Skin epidermis (tissue), 12 donors: Measurements from ENCODE around the gene NOTCH4.
"Not testable (repeated sequence)": the region's sequence is repeated elsewhere in the genome, so short reads cannot be mapped to it uniquely, and the experiment has no call there.

Experiments
- H3K27ac ChIP-seq, 21 experiments: fragments of 200-600 bp; sonication (generic) in 11 of 21; one replicate each; pipeline ENCODE4 v1.5.0; 2020; ENCODE audit warnings: mild to moderate bottlenecking in 3 of 21, inconsistent platforms in 2 of 21, moderate library complexity in 2 of 21
- H3K4me3 ChIP-seq, 7 experiments: fragments of 200-600 bp; sonication (generic) in 2 of 7; one replicate each; pipeline ENCODE4 v1.5.0; 2020; ENCODE audit warnings: inconsistent platforms in 2 of 7, mild to moderate bottlenecking in 2 of 7, moderate library complexity in 1 of 7

NOTCH4 gene

DNA sequence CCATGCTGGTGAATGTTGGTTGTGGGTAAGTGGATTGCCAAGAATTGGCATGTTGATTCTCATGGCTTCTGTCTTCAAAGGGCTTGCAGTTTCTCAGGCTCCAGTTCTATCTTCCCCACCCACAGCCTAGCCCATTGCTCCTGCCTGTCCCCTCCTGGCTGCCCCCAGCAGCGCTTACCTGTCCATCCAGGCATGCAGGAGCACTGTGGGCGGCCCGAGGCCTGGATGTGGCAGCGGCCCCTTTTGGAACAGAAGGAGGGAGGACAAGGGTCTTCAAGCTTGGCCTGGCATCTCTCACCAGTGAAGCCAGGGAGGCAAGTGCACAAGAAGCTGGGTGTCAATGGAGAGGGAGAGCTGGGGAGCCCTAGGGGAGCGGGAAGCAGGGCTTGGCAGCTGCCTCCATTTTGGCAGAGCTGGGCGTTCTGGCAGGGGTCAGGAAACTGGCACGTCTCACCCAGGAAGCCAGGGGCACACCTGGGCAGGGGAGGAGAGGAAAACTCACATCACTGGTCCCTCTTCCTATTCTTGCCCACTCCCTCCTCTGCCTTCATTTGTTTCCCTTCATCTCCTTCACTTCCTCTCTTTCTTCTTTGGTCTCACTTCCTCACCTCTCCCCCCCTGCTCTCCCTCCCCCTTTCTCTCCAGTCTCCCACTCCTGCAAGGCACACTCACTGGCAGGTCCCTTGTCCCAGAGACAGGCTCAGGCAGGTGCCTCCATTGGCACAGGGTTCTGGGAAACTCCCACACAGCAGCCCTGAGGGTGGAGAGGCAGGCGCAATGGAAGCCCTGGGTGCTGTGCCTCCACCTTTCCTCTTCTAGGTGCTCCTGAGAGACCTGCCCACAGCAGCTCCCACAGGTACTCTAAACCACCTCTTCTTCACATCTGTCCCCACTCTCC lies 1.3 kb downstream of the NOTCH4 start:
- Histone ChIP-seq H3K27ac (peak overlapping the region in 17 of 21 experiments; percentile 8 to 77 (median 66)), H3K4me3 (peak overlapping the region in 4 of 7 experiments; percentile 4 to 22 (median 12))

DNA sequence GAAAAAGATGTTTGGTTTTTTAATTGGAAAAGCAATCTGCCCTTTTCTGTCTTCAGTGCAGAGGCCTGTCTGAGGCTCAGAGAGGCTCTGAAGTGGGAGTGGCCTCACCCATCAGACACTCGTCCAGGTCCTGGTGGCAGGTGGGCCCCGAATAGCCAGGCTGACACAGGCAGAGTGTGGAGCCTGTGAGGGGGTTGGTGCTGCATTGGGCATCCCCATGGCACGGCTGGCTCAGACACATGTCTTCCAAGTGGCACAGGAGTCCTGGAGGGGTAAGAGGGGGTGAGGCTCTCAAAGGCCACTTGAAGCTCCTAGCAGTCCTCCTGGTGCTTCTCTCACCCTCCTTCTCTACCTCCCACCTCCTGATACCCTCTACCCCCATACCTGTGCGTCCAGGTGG lies 3.8 kb downstream of the NOTCH4 start:
- no peak overlapping the region for H3K27ac ChIP-seq
- H3K4me3 ChIP-seq, result no peak overlapping the region

DNA sequence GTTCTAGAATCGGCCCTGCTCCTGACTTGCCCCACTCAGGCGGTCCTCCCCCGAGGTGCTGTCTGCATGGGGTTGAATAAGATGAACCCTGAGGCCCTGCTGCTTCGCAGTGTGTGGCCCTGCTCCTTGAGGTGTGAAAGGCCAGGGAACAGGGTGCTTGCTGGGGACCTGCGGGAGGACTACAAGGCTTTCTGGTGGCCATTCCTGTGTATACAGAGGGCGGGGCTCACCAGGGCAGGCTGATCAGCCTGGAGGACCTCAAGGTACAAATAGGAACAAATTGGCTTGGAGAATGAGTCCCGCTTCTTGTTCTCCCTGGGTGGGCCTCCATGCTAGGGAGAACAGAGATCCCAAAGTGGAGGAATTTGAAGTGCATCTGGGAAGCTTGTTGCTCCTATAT lies 5.7 kb downstream of the NOTCH4 start:
- Histone ChIP-seq H3K4me3 (no peak overlapping the region), H3K27ac (no peak overlapping the region)

DNA sequence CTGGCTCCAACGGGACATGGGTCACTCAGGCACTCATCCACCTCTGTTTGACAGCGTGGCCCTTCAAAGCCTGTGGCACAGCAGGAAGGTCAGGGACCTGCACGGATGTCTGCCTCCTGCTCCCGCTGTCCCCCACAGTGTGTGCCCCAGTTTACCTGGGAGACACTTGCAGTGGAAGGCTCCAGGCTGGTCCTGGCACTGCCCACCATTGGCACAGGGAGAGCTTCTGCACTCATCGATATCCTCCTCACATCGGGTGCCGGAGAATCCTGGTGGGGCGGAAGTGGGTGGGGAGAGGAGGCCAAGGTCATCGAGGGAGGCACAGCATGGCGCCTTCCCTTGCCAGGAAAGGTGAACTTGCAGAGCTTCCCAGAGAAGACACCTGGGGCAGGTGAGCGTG lies 6.9 kb downstream of the NOTCH4 start:
- Histone ChIP-seq H3K27ac (no peak overlapping the region), H3K4me3 (no peak overlapping the region)

DNA sequence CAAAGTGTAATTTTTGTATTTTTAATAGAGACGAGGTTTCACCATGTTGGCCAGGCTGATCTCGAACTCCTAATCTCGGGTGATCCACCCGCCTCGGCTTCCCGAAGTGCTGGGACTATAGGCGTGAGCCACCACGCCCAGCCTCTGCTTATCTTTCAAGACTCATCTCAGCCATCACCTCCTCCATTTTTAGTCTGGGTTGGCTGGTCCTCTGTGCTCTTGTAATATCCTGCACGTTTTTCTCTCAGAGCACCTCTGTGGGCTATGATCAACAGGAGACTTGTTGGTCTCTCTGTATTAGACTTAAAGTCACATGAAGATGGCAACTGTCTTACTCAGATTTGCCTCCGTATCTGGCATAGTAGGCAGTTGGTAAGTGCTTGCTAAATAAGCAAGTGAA lies 7.6 kb downstream of the NOTCH4 start:
- H3K4me3 ChIP-seq, result no peak overlapping the region
- no peak overlapping the region for H3K27ac ChIP-seq

DNA sequence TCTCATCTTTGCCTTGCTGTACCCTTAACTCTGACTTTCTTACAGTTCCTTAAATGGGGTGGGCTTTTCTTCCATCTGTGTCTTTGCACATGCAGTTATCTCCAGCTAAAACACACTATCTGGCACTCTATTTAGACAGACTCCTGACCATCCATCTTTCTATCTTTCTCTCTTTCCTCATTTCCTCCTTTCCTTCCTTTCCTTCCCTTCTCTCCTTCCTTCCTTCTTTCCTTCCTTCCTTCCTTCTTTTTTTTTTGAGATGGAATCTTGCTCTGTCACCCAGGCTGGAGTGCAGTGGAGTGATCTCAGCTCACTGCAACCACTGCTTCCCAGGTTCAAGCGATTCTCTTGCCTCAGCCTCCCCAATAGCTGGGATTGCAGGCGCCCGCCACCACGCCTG lies 8.2 kb downstream of the NOTCH4 start:
- H3K4me3 ChIP-seq, result no peak overlapping the region
- no peak overlapping the region for H3K27ac ChIP-seq

DNA sequence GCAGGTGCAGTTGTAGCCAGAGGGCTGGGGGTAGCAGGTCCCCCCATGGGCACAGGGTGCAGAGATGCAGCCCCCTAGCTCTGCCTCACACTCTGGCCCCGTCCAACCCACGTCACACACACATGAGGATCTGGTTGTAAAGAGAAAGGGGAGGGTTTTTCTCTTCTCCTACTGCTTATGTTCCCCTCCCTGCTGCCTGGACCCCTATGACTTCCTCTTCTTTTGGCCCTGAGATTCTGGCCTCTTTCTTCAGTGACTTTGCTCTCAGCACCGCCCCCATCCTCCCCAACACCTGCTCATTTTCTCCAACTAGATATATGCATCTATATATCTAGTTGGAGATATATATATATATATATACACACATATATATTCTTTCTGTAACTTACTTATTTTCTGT lies 9.7 kb downstream of the NOTCH4 start:
- no peak overlapping the region for H3K4me3 ChIP-seq
- H3K27ac ChIP-seq, result no peak overlapping the region

DNA sequence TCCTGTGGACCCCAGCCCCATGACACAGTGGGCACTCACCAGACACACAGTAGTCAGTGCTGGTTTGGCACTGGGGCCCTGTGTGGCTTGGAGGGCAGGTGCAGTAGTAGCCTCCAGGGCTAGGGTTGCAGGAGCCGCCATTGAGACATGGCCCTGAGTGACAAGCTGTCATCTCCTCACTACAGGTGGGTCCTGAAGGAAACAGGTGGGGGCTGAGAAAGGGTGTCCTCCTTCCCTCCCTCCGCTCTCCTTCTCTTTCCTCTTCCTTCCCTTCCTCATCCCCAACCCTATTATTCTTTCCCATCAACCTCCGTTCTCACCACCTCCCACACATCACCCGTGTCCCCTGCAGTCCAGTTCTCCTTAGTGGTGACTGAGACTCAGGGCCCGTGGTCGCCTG lies 10.2 kb downstream of the NOTCH4 start:
- Histone ChIP-seq H3K4me3 (no peak overlapping the region), H3K27ac (no peak overlapping the region)

DNA sequence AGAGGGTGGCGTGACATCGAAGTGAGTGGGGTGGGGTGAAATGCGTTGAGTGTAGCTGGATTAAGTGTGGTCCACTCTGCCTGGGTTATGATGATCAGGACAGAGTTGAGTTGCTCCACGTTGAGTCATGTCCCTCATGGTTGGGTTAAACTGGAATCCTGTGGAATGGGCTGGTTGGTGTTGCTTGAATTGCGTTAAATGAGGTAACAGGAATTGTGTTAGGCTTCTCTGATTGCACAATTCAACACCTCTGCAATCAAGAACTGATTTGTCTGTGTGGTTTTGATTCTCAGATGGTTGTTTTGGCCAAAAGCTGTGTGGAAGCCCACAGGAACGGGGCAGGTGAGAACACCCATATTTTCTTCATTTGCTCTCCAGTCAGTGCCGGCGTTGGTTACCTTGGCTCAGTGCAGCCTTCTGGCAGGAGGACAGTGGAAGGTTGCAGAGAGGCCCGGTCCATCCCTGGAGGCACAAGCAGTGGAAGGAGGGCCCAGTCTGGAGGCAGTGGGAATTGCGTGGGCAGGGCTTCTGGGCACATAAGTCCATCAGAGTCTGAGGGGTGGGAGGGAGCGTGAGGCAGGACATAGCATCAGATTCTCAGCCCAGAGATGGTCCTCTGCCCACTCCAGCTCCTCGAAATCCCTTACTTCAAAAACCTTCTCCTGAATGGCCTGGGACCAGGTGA lies 11.6 kb downstream of the NOTCH4 start:
- H3K27ac ChIP-seq, result peak overlapping the region in 9 of 21 experiments; percentile 13 to 69 (median 42)
- H3K4me3 ChIP-seq, result no peak overlapping the region

DNA sequence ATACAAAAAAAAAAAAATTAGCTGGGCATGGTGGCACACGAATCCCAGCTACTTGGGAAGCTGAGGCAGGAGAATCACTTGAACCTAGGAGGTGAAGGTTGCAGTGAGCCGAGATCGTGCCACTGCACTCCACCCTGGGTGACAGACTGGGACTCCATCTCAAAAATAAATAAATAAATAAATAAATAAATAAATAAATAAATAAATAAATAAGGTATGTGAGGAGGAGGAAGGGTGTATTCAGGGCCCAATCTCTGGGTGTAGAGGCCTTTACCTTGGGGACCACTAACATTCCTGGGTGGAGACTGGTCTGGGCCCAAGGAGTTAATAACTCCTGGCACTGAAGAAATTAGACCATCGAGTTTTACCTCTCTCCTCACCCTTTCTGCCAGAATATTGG lies 12.4 kb downstream of the NOTCH4 start:
- not testable (repeated sequence) for H3K4me3 ChIP-seq
- peak overlapping the region in 2 of 21 experiments; percentile 13 to 60 for H3K27ac ChIP-seq

DNA sequence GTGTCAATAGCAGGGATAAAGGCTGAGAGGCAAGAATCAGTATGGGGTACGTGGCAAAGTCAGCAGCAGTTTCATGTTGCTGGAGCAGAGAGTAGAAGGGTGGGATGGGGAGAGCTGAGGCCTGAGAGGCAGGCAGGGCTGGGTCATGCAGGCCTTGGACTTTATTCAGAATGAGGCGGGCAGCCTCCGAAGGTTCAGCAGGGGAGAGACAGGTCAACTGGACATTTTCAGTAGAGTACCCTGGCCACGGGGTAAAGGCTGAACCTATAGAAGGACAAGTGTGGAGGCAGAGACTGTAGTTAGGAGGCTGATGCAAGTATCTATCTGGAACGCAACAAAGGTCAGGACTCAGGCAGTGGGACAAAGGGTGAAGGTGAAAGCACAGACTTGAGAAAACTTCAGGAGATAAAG lies 13.7 kb downstream of the NOTCH4 start:
- H3K27ac ChIP-seq, result no peak overlapping the region
- H3K4me3 ChIP-seq, result no peak overlapping the region

DNA sequence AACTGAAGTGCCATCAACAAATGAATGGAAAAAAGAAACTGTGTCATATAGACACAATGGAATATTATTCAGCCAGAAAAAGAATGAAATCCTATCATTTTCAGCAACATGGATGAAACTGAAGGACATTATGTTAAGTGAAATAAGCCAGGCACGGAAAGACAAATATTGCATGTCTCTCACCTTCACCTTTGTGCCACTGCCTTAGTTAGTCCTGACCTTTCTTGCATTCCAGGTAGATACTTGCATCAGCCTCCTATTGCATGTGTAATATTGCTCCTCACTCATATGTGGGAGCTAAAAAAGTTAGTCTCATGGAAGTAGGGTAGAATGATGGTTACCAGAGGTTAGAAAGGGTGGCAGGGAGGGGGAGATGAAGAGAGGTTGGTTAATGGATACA lies 14.9 kb downstream of the NOTCH4 start:
- H3K4me3 ChIP-seq, result no peak overlapping the region
- H3K27ac ChIP-seq, result no peak overlapping the region

DNA sequence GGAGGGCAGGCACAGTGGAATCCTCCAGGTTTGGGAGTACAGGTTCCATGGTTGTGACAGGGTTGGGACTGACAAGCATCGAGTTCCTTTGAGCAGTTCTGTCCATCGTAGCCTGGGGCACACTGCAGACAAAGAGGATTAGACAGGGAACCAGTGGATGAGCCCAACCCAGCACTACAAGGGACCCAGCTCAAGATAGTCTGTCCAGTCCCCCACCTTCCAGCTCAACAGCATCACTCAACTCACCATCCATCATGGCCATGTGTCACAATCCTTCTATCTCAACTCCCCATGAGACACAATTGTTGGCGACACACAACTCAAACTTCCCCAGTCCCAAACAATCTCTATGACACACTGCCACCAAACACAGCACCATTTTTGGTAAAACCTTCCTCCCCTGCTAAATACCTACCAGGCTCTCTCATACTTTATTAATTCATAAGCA lies 19.6 kb downstream of the NOTCH4 start:
- no peak overlapping the region for H3K4me3 ChIP-seq
- no peak overlapping the region for H3K27ac ChIP-seq

DNA sequence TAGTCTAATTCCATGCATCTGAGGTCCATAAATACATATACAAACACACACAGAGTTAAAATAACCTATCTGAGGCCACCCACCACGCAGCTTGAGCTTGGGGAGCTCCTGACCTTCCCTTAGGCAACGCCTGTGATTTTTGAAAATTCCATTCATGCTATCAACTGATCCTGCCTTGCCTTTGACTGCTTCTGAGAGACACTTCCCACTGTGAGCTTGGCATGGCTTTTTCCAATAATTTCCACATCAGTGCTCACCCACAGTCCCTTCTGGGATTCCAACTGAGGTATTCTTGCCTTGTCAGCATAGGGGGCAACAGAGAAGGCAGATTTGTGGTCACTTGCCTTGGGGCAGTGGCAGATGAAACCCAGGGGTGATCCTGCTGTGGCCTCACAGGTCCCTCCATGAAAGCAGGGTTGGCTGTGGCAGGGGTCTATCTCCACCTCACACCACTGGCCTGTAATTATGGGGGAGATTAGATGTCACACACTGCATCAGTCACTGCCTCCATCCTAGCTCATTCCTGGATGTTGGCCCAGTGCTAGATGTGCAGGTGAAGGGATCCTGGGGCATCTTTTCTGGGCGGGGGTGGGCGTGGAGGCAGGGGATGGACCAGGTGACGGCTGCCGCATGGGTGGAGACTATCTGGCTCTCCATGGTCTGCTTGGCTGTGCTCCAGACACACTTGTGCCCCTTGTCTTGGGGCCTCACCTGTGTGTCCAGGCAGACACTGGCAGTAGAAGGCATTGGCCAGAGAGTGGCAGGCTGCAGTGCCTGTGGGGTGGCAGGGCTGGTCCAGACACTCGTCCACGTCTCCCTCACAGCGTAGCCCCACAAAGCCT lies 20.2 kb downstream of the NOTCH4 start:
- H3K4me3 ChIP-seq, result no peak overlapping the region
- no peak overlapping the region for H3K27ac ChIP-seq

DNA sequence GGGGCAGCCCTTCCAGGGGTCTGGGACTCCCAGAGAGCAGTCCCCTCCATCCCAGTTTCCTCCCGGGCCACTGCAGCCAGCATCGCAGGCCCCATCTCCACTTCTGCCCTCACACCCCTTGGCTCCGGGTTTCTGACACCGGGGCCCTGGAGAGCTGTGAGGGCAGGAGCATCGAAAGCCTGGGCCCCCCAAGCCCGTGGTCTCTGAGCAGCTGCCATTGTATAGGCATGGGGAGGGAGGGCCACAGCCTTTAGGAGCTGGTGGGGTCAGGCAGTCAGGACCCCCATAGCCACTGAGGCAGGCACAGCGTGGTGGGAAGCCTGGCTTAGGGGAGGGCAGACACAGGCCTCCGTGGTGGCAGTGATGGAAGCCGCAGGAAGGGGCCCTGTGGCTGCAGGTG lies 21.7 kb downstream of the NOTCH4 start:
- H3K27ac ChIP-seq, result no peak overlapping the region
- H3K4me3 ChIP-seq, result no peak overlapping the region

DNA sequence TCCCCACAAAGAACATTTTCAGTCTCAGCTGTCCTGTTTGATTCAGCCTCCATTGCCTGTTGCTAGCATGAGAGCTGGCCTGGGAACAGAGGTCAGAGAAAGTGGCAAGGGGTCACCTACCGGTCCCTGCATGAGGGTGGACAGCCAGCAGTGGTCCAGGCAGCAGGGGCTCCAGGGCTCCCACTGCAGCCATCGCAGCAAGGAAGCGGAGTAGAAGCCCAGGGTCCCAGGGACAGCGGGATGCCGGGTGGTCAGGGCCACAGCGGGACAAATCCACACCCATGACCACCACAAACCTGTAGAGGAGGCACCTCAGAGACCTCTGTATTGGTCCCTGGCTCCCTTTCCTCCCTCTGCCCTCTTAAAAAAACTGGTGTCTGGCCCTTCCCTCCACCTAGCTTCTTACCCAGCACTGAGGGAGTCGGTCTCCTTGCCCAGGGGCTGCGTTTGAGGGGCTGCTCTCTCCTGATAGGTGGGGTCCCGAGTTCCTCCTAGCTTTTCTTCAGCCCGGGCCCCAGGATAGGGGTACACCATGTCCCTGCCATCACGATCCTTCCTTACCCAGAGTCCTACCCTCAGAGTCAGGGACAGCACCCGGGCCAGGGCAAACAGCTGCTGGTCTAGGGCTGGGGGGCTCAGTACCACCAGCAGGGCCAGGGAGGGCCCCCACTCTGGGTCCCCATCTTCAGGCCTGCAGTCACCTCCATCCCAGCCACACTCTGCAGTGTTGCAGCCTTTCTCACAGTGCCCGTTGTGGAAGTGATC lies 23.0 kb downstream of the NOTCH4 start:
- H3K4me3 ChIP-seq, result no peak overlapping the region
- H3K27ac ChIP-seq, result no peak overlapping the region

DNA sequence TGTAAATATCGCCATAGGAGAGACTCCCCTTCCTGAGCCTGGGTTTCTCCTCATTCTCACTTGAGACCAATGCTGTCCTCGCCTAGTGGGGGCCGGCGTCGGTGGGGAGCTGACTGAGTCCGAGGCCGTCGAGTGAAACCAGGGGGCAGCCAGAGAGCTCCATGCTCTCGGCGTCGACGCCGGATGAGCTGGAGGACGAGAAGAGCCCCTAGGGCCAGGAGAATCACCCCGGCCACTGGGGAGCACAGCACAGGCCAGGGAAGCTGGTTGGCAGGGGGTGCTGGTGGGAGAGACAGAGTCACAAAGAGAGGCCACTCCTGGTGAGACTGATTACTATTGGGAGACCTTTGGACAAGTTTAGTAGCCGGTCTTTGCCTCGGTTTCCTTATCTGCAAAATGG lies 25.0 kb downstream of the NOTCH4 start:
- Histone ChIP-seq H3K4me3 (no peak overlapping the region), H3K27ac (peak overlapping the region in 2 of 21 experiments; percentile 42 to 52)

DNA sequence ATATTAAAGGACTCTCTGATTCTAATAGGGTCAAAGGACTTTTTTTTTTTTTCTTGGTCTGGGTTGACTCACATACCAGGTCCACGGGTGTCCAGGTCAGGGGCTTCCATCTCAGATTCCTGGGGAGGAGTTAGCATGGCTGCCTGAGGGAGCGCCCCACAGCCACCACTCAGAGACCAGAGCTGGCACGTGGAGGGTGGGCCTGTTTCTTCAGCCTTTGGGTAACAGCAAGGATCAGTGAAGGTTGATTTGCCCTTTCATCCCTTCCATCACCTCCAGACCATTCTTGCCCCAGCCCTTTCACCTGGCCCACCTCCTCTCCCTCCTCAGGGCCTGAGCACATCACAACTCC lies 25.5 kb downstream of the NOTCH4 start:
- Histone ChIP-seq H3K4me3 (no peak overlapping the region), H3K27ac (peak overlapping the region in 3 of 21 experiments; percentile 42 to 100 (median 52))
